ENCODE results near the gene CTBP2.

Gene CTBP2

GRCh38 chr10:125032474-125033020 lies 127.8 kb downstream of the CTBP2 start:
- no peak overlapping the region for H3K4me3 ChIP-seq (ENCODE audit: low read depth, low read length)
- POLR2A ChIA-PET = no interaction called here
- no peak for DNase-seq (ENCODE audit: low read depth, low spot score)
- TF ChIP-seq, protein P1, sequence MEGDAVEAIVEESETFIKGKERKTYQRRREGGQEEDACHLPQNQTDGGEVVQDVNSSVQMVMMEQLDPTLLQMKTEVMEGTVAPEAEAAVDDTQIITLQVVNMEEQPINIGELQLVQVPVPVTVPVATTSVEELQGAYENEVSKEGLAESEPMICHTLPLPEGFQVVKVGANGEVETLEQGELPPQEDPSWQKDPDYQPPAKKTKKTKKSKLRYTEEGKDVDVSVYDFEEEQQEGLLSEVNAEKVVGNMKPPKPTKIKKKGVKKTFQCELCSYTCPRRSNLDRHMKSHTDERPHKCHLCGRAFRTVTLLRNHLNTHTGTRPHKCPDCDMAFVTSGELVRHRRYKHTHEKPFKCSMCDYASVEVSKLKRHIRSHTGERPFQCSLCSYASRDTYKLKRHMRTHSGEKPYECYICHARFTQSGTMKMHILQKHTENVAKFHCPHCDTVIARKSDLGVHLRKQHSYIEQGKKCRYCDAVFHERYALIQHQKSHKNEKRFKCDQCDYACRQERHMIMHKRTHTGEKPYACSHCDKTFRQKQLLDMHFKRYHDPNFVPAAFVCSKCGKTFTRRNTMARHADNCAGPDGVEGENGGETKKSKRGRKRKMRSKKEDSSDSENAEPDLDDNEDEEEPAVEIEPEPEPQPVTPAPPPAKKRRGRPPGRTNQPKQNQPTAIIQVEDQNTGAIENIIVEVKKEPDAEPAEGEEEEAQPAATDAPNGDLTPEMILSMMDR (IDR thresholded peaks at IDR 0.05; ENCODE audit: insufficient read depth, low read length, missing control alignments) = no peak
- CTCF ChIA-PET = interaction anchor here (1.9 to 8.1 kb wide), 2 partner anchors 14 to 31 kb away, joined by 5 to 88 read pairs; no protein-coding TSS in a partner anchor

DNA sequence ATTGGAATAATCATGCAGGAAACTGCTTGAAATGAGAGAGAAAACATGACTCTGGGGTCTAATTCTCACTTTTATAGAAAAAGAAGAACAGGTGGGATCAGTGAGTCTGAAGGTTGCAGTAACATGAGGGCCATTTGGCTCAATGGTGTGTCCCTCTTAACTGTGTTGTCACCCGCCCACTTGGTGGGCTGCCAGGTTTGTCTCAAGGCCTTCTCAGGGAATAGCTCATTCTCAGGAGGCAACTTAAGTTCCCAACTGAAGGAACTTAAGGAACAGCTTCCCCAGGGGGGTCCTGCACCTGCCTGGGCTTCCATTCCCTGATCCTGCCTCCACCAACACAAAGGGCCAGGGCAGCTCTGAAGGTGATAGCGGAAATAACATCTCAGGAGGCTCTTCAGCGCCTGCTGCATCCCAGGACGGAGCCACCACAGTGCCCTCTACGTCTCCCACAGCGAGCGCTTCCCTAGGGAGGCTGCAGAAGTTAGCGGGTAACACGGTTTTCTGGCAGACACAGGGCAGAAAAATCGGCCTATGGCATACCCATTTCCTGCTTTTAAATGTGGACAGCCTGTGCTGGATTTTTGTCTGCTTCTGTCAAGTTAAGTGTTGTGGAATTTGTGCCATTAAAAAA lies 129.7 kb downstream of the CTBP2 start:
- POLR2A ChIA-PET = no interaction called here
- CTCF ChIA-PET = interaction anchor here (1.6 to 5.7 kb wide), 2 partner anchors 13 to 17 kb away, joined by 3 to 24 read pairs; no protein-coding TSS in a partner anchor
- DNase-seq (ENCODE audit: low read depth, low spot score) = no peak
- H3K4me3 ChIP-seq (ENCODE audit: low read depth, low read length) = no peak overlapping the region
- TF ChIP-seq, protein P1 (IDR thresholded peaks at IDR 0.05; ENCODE audit: insufficient read depth, low read length, missing control alignments) = no peak

DNA sequence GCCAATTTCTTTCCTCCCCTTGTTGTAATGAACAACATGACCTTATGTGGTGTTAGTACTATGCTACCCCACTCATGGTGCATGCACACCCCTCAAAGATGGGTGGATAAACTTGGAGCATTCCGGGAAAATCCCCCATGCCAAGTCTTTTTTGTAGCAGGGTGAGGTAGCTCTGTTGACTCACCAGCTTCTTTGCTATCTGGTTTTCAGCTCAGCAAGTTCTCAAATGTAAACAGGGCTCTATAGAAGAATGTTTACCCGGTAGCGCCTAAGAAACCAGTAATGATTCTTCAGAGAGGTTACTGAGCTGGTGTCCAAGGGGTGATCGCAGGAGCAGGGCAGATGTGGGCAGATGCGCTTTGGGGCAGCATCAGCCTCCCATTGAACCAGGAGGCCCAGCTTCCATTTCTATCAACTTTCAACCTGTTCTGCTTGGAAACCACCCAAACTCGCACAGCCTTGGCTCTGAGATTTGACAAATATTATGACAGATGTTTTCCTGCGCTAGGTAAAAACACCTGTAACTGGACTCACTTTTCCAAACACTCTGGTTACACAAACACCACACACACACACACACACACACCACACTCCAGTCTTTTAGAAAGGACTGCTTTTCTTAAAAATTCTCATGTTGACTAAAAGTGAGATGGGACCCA lies 130.7 kb downstream of the CTBP2 start:
- DNase-seq (ENCODE audit: low read depth, low spot score) = peak; percentile 42
- H3K4me3 ChIP-seq (ENCODE audit: low read depth, low read length) = no peak overlapping the region
- ChIA-PET POLR2A (no interaction called here), CTCF (interaction anchor here (1.1 to 5.7 kb wide), 5 partner anchors 10 to 37 kb away, joined by 3 to 24 read pairs (median 5); no protein-coding TSS in a partner anchor)
- TF ChIP-seq, protein P1 (IDR thresholded peaks at IDR 0.05; ENCODE audit: insufficient read depth, low read length, missing control alignments) = no peak

DNA sequence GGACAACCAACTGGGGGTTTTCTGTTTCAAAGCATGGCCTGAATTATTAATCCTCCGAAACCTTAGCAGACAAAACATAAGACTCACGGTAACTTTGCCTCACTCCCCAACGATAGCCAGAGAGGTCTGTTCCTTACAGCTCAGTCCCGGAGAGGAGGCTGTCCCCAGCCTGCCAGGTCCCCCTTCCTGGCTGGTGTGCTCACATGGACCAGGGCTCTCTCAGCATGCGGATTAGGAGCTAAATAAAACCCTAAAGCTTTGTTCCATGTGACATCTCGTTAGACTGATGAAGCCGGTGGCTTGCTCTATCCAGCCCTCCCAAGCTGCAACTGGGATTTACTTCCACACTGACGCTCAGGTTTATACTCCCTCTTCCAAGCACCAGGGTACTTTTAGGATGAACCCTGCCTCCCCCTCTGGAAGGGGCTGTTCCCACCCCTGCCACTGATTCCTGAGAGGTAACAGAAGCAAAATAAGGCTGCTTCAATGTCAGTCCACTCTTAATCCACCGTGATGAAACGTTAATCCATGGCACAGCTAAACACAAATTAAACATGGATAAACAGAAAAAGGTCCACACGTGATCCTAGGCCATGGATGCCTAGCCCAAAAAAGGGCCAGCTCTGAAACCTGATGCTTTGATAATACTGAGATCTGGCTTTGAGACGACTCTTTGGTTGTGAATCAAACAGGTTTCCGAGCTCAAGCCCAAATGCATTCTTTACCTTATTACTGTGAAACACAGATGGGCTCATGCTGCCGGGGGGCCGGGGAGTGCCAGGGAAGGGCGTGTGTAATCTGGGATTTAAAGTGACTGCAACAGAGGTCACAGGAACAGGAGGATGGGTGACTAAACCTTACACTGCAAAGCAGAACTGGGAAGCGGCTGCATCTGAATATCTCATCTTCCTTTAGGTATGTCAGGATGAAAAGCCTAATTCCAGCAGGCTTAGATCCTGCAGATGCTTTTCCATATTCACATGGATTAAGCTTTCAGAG lies 132.2 kb downstream of the CTBP2 start:
- ChIA-PET CTCF (interaction anchor here (1.5 to 5.7 kb wide), 4 partner anchors 11 to 33 kb away, joined by 5 to 24 read pairs (median 8); no protein-coding TSS in a partner anchor), POLR2A (interaction anchor here (1.4 kb wide), 1 partner anchor 11 kb away, joined by 5 read pairs; no protein-coding TSS in a partner anchor)
- TF ChIP-seq, protein P1 (IDR thresholded peaks at IDR 0.05; ENCODE audit: insufficient read depth, low read length, missing control alignments) = no peak
- DNase-seq (ENCODE audit: low read depth, low spot score) = no peak
- no peak overlapping the region for H3K4me3 ChIP-seq (ENCODE audit: low read depth, low read length)

DNA sequence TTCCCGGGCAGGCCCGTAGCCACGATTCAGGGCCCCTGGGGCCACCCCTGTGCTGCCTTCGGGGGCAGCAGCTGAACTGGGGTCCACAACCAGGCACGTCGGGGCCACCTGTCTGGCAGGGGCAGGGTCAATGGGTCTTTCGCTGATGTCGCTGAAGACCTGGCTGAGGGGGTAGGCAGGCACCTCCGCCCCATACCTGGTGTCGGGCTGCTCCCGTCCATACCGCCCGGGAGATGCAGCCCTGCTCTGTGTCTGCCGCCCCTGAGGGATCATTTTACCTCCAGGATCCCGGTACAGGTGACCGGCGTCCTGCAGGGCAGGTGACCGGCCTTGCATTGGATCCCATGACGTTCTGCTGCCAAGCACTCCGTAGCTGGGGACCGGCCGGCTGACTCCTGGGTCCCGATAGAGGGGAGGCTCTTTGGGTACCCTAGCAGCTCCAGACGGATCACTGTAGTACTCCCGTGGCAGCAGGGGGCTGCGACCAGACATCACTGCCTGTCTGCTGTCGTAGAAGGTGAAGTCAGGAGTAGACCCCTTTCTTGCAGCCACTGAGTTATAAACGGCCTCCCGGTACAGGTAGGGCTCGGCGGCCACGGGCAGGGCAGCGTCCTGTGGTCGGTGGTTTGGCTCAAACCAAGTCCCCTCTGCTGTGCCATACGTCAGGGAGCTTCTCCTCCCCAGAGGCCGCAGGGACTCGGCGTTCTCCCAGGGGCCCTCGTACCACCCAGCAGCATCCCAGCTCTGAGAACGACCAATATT lies 133.2 kb downstream of the CTBP2 start:
- TF ChIP-seq, protein P1 (IDR thresholded peaks at IDR 0.05; ENCODE audit: insufficient read depth, low read length, missing control alignments) = no peak
- DNase-seq (ENCODE audit: low read depth, low spot score) = no peak
- H3K4me3 ChIP-seq (ENCODE audit: low read depth, low read length) = no peak overlapping the region
- ChIA-PET POLR2A (interaction anchor here (1.4 kb wide), 1 partner anchor 10 kb away, joined by 5 read pairs; no protein-coding TSS in a partner anchor), CTCF (interaction anchor here (2.2 to 5.7 kb wide), 2 partner anchors 10 to 20 kb away, joined by 9 to 24 read pairs; no protein-coding TSS in a partner anchor)
